GM21529 (cell line): ENCODE results near the gene RPL27.
"Not testable (repeated sequence)": the region's sequence is repeated elsewhere in the genome, so short reads cannot be mapped to it uniquely, and the experiment has no call there.

Source experiments
- ATAC-seq: cut with Tn5 transposase; IDR thresholded peaks from one replicate; pipeline ENCODE4 v1.9.1; 2021; ENCODE audit not compliant: unreplicated experiment

The RPL27 gene

GRCh38 chr17:42992872-42993271 is 5.3 kb upstream of the RPL27 start:
- ATAC-seq, result no peak

- ATAC-seq, result not testable (repeated sequence)
These were observed 4.3 kb upstream of the RPL27 start for GRCh38 chr17:42993913-42994312.

GRCh38 chr17:42997390-42997983 is 732 bp upstream of the RPL27 start:
- no peak for ATAC-seq

- no peak for ATAC-seq
These were observed 845 bp downstream of the RPL27 start for GRCh38 chr17:42999003-42999525.

- not testable (repeated sequence) for ATAC-seq
These were observed 2.7 kb downstream of the RPL27 start for GRCh38 chr17:43000894-43001293.

GRCh38 chr17:43003542-43004172 is 5.4 kb downstream of the RPL27 start:
- no peak for ATAC-seq

- ATAC-seq, result peak; percentile 80
These were observed 8.7 kb downstream of the RPL27 start, which contains the start of gene IFI35 for GRCh38 chr17:43006639-43007551. TSS of gene IFI35 (plus strand) at chr17:43006784. CDS start at chr17:43006948, 164 bp downstream.

GRCh38 chr17:43010667-43011308 is 12.6 kb downstream of the RPL27 start:
- no peak for ATAC-seq

- ATAC-seq, result no peak
These were observed 13.7 kb downstream of the RPL27 start for GRCh38 chr17:43011728-43012472.

- ATAC-seq, result no peak
These were observed 15.1 kb downstream of the RPL27 start for GRCh38 chr17:43013296-43013695.

GRCh38 chr17:43014020-43014648 is 15.9 kb downstream of the RPL27 start:
- ATAC-seq, result no peak

GRCh38 chr17:43014649-43015542 is 16.7 kb downstream of the RPL27 start:
- ATAC-seq, result no peak

GRCh38 chr17:43015579-43015978 is 17.4 kb downstream of the RPL27 start:
- no peak for ATAC-seq

GRCh38 chr17:43016216-43016615 is 18.0 kb downstream of the RPL27 start:
- ATAC-seq, result no peak

GRCh38 chr17:43018008-43018853 is 20.0 kb downstream of the RPL27 start:
- ATAC-seq, result no peak

- no peak for ATAC-seq
These were observed 20.7 kb downstream of the RPL27 start for GRCh38 chr17:43018932-43019331.

- ATAC-seq, result no peak
These were observed 21.2 kb downstream of the RPL27 start for GRCh38 chr17:43019418-43019817.

GRCh38 chr17:43020030-43020621 is 21.9 kb downstream of the RPL27 start:
- no peak for ATAC-seq
